Measurements from ENCODE around the gene RACK1. TPM values are rescaled to one million over a fixed set of nuclear protein-coding genes. Genes with fewer than 3 reads are reported as not detected.
A peak's percentile ranks its signal among the peaks of the same experiment; 100 is the strongest.

Gene RACK1
- total and polyA plus RNA-seq, 2 of the 13 experiments (the other 11 are each of a cell fraction or from before 2014, with no cell fraction given), result 2,514 to 6,141 TPM

GRCh38 chr5:181245427-181246275 lies 1.9 kb upstream of the RACK1 start (continued):
- TF ChIP-seq, protein P1, sequence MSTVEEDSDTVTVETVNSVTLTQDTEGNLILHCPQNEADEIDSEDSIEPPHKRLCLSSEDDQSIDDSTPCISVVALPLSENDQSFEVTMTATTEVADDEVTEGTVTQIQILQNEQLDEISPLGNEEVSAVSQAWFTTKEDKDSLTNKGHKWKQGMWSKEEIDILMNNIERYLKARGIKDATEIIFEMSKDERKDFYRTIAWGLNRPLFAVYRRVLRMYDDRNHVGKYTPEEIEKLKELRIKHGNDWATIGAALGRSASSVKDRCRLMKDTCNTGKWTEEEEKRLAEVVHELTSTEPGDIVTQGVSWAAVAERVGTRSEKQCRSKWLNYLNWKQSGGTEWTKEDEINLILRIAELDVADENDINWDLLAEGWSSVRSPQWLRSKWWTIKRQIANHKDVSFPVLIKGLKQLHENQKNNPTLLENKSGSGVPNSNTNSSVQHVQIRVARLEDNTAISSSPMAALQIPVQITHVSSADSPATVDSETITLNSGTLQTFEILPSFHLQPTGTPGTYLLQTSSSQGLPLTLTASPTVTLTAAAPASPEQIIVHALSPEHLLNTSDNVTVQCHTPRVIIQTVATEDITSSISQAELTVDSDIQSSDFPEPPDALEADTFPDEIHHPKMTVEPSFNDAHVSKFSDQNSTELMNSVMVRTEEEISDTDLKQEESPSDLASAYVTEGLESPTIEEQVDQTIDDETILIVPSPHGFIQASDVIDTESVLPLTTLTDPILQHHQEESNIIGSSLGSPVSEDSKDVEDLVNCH (CRISPR knock-in tag; IDR thresholded peaks at IDR 0.05), result no peak
- TF ChIP-seq, protein P2, sequence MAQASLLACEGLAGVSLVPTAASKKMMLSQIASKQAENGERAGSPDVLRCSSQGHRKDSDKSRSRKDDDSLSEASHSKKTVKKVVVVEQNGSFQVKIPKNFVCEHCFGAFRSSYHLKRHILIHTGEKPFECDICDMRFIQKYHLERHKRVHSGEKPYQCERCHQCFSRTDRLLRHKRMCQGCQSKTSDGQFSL (CRISPR knock-in tag; IDR thresholded peaks at IDR 0.05), result no peak
- 0 out of 2 replicates have a peak, but pooled peaks have one; percentile 3 for TF ChIP-seq MED1 (CRISPR knock-in tag; IDR thresholded peaks at IDR 0.05)
- no peak for TF ChIP-seq NR2F2 (IDR thresholded peaks at IDR 0.05; ENCODE audit: borderline replicate concordance, low read depth)
- TF ChIP-seq MEIS2 (CRISPR knock-in tag; IDR thresholded peaks at IDR 0.05), result 0 out of 2 replicates have a peak, but pooled peaks have one; percentile 26
- no peak for TF ChIP-seq SP5 (CRISPR knock-in tag; IDR thresholded peaks at IDR 0.05; ENCODE audit: borderline replicate concordance, low read depth)
- peak; percentile 42; the same call in 1 of the 2 replicates for TF ChIP-seq KDM5B (CRISPR knock-in tag; IDR thresholded peaks at IDR 0.05; ENCODE audit: borderline replicate concordance)
- TF ChIP-seq STAG1 (CRISPR knock-in tag; IDR thresholded peaks at IDR 0.05), result no peak
- TF ChIP-seq NFATC3 (CRISPR knock-in tag; IDR thresholded peaks at IDR 0.05), result no peak
- no peak for TF ChIP-seq LBX2 (CRISPR knock-in tag; IDR thresholded peaks at IDR 0.05; ENCODE audit: borderline replicate concordance)
- no peak for TF ChIP-seq RXRA (CRISPR knock-in tag; IDR thresholded peaks at IDR 0.05)
- TF ChIP-seq HCFC1 (IDR thresholded peaks at IDR 0.05; ENCODE audit: low read depth, low read length), result no peak
- TF ChIP-seq HNRNPLL (IDR thresholded peaks at IDR 0.05; ENCODE audit: low read depth, low read length, poor library complexity, severe bottlenecking), result peak; percentile 14
- TF ChIP-seq TFAP4 (IDR thresholded peaks at IDR 0.05; ENCODE audit: borderline replicate concordance, low read depth), result peak; percentile 78; the same call in 1 of the 2 replicates
- TF ChIP-seq, protein P3, sequence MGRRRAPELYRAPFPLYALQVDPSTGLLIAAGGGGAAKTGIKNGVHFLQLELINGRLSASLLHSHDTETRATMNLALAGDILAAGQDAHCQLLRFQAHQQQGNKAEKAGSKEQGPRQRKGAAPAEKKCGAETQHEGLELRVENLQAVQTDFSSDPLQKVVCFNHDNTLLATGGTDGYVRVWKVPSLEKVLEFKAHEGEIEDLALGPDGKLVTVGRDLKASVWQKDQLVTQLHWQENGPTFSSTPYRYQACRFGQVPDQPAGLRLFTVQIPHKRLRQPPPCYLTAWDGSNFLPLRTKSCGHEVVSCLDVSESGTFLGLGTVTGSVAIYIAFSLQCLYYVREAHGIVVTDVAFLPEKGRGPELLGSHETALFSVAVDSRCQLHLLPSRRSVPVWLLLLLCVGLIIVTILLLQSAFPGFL (CRISPR knock-in tag; IDR thresholded peaks at IDR 0.05), result no peak
- TF ChIP-seq ELF4 (CRISPR knock-in tag; IDR thresholded peaks at IDR 0.05; ENCODE audit: borderline replicate concordance), result peak; percentile 10; the same call in 1 of the 2 replicates
- TF ChIP-seq PHF20 (CRISPR knock-in tag; IDR thresholded peaks at IDR 0.05), result no peak
- TF ChIP-seq ZFP37 (CRISPR knock-in tag; IDR thresholded peaks at IDR 0.05; ENCODE audit: borderline replicate concordance), result 0 out of 2 replicates have a peak, but pooled peaks have one; percentile 62
- 0 out of 2 replicates have a peak, but pooled peaks have one; percentile 20 for TF ChIP-seq MXD1 (CRISPR knock-in tag; IDR thresholded peaks at IDR 0.05)
- TF ChIP-seq TRIM24 (CRISPR knock-in tag; IDR thresholded peaks at IDR 0.05), result no peak

Data from HepG2 (cell line).